Activated CD4-positive, alpha-beta T cell treated with anti-CD3 and anti-CD28 coated beads for 1 hour (primary cell): ENCODE data around the gene PSMD5.
"Not testable (repeated sequence)": the region's sequence is repeated elsewhere in the genome, so short reads cannot be mapped to it uniquely, and the experiment has no call there.

Source experiments
- DNase-seq: peaks from one replicate; pipeline ENCODE4 v3.0.0-alpha.2; 2020

PSMD5 gene

DNA sequence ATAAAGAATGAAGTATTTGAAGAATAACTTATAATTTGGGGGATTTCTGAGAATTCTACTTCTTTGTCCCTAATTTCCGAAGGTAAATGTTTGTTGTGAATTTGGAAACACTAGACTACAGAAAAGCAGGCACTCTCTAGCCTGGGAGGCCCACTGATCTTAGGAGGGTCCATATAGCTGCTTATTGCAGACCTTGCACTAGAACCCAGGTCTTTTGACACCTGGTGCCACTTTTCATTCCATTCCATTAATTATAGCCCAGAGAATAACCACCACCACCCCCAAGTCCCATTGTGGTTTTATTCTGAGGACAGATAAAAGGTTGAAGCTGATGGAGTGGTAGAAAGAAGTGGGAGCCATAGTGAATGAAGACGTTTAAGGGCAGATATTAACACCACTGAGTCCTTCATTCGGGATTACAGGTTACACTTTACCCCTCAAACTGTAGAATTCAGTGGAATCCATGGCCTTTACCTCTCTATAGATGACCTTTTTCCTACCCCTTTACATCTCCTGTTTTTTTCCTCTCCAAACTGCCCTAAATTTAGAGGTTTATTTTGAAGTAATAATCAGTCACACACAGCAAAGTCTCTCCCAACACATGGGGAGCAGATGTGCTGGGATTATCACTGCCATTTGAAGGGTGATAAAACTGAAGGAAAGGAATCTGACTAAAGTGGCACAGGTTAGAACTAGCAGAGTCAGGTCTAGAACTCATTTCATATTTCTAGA is 12.0 kb upstream of the PSMD5 start:
- no peak for DNase-seq

GRCh38 chr9:120853198-120853597 is 10.5 kb upstream of the PSMD5 start:
- no peak for DNase-seq

- DNase-seq = no peak
These were observed 9.7 kb upstream of the PSMD5 start for GRCh38 chr9:120852240-120853010.

DNA sequence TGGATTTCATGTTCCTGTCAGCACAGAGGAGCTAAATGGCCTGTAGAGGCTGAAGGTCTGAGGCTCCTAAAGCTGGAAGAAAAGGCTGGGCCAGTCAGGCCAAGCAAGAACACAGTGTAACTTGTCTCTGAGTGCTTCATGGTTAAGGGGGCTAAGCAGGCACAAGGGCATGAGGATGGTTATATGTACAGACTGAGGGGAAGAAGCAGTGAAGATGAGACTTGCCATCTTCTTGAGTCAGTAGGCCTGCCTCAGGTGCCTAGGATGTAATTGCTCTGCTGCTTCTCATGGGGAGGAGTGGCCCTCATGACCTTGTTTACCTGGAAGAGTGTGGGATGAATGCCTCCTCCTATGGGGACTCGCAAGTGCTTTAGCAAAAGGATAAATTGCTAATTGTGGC is 8.7 kb upstream of the PSMD5 start:
- DNase-seq = no peak

DNA sequence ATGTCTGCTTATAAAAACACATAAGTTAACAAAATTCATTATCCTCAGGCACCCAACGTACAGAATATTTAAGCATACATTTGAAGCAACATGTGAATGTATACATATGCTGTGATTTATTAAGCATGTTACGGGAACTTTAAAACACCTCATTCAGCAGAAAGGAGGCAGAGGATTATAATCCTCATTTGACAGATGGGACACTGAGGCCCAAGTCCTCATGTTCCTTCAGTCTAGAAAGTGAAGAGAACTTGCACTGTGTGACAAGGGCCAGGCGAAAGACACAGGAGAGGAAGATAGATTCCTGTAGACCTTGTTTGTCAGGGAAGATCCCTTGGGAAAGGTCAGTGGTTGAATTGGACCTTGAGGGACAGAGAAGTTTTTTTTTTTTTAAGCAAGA is 7.6 kb upstream of the PSMD5 start:
- DNase-seq = no peak

- DNase-seq = no peak
These were observed 4.2 kb upstream of the PSMD5 start for GRCh38 chr9:120846906-120847305.

DNA sequence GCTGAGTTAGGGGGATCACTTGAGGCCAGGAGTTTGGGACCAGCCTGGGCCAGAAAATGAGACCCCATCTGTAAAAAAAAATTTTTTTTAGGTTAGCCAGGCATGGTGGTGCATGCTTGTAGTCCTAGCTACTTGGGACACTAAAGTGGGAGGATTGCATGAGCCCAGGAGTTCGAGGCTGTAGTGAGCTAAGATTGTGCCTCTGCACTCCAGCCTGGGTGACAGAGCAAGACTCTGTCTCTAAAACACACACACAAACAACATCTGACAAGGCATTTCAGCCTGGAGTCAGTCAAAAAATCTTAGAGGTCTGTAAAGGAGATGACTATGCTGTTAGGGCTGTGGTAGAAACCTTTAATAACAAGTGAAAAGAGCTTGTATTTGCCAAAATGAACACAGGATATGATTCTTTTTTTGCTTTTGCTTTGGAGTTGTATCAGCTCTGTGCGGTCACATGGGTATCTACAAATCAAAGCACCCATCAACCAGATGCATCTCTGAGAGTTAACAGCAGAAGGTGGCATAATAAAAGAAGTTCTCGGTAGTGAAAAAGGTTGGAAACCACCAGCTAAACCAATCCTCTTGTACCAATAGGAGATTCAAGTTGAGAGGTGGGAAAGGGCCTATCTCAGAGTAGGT is 3.6 kb upstream of the PSMD5 start:
- DNase-seq = no peak

GRCh38 chr9:120845255-120845654 is 2.5 kb upstream of the PSMD5 start:
- DNase-seq = no peak

GRCh38 chr9:120841930-120842684 is 615 bp downstream of the PSMD5 start:
- no peak for DNase-seq

DNA sequence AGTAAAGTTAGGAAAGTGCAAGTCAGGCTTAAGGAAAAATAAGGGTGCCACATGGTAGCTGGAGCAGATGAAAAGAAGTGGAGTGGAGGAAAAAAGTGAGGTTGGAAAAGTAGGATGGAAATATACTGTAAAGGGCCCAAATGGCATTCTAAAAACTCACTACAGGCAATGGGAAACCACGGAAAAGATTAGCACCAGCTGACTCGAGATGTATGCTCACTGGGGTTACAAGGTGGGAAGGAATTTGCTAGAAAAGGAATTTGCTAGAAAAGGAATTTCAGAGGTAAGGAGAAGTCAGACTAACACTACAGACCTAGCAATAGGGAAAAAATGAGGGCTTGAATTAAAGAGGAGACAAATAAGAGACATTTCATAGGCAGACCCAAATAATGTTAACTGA is 3.6 kb downstream of the PSMD5 start:
- no peak for DNase-seq

DNA sequence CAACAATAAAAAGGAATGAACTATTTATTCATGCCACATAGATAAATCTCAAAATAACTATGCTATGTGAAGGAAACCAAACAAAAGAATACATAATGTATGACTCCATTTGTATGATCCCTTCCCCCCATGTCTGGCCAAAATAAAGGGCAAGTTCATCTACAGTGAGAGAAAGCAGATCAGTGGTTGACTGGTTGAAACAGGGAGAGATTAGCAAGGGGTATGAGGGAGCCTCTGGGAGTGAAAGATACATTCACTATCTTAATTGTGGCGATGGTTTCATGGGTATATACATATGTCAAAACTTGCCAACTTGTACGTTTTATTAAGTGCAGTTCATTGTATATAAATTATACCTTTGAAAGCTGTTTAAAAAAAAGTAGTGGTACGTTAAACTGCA is 4.8 kb downstream of the PSMD5 start:
- no peak for DNase-seq

DNA sequence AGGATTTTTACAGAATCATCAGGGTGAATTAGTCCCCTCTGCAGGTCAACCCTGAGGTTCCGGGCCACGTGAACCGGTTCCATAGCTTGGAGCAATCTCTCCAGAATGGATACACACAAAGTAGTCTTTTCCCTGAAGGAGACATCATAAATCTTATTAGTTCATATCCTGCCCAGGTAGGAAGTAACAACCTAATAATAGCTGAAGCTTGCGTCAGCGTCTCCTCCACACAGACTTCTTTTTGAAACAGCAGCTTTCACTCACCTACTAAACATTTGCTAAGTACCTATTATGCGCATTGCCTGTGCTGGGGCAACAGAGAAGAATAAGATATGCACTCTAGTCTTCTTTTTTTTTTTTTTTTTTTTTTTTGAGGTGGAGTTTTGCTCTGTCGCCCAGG is 9.4 kb downstream of the PSMD5 start:
- no peak for DNase-seq

GRCh38 chr9:120832807-120833206 is 9.9 kb downstream of the PSMD5 start:
- no peak for DNase-seq

- DNase-seq = no peak
These were observed 11.9 kb downstream of the PSMD5 start for GRCh38 chr9:120830865-120831264.

DNA sequence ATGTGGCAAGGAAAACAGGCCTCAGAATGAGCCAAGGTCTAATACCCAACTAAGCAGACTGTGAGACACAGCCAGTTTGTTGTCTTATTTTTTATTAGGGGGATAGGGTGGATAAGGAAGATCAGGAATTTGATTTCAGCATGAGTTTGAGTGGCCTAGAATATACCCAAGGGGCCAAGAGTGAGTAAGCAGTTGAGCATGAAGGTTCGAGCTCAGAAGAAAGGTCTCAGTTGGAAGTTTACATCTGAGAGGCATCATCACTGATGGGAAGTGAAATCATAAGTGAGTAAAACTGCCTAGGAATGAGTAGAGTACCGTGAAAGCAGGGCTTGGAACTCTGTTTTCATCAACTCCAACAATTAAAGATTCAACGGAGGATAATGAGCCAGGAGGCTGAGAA is 12.6 kb downstream of the PSMD5 start:
- DNase-seq = no peak

- no peak for DNase-seq
These were observed 13.1 kb downstream of the PSMD5 start for GRCh38 chr9:120829650-120830049.

DNA sequence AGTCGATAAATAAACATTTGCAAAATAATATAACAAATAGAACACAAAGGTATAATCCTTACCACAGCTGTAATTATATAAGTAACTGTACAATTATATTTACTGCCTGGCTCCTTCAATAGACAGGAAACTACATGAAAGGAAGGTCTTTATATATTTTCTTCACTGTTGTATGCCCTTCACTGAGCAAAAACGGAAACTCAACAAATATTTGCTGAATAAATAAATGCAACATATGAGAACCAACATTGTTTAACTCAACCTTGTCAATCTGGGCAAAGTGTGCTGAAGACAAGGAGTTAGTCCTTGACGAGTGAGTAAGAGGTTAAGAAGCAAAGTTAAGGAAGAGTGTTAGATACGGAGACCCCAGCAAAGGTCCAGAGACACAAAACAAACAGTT is 22.6 kb downstream of the PSMD5 start:
- no peak for DNase-seq

DNA sequence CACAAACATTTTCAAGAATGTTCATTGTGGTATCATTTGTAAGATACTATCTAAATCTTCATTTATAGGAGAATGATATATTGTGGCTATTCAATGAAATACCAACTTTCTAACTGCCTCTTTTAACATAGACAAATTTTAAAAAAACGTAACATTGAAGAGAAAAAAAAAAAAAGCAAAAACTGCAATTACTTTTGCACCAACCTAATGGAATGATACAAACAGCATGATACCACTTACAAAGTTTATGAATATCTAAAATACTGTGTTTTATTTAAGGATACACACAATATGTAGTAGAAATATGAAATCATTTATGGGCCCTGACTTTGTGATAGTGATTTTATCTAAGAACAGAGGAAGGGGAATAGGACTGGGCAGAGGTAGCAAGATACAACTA is 24.1 kb downstream of the PSMD5 start:
- no peak for DNase-seq

- DNase-seq = no peak
These were observed 27.6 kb downstream of the PSMD5 start for GRCh38 chr9:120815075-120815474.

DNA sequence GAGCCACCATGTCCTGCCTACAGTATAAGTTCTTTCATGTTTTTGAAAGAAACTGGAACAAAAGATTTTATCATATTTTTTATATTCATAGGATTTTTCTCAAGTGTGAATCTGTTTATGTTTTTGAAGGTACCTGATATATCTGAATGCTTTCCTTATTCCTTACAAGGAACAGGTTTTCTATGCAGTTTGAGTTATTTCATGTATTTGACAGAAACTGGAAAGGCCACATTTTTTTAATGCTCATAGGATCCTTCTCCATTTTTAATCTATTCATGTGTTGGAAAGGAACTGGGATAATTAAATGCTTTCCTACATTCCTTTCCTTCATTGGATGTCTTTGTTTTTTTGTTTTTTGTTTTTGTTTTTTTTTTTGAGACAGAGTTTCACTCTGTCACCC is 33.8 kb downstream of the PSMD5 start:
- DNase-seq = no peak

- no peak for DNase-seq
These were observed 34.9 kb downstream of the PSMD5 start for GRCh38 chr9:120807607-120808379.

GRCh38 chr9:120804784-120805363 is 37.8 kb downstream of the PSMD5 start:
- DNase-seq = not testable (repeated sequence)
